GM12891 (cell line): ENCODE measurements around the gene EPB41.

ENCODE experiments used
- POLR2A ChIP-seq: IDR thresholded peaks from 2 replicates; pipeline ENCODE4 v1.6.1; 2011; ENCODE audit warnings: low read depth, low read length, control low read depth
- POLR2AphosphoS5 ChIP-seq: IDR thresholded peaks from 2 replicates; pipeline ENCODE4 v1.6.1; 2011; ENCODE audit warnings: low read depth, low read length, control low read depth
- SPI1 ChIP-seq: IDR thresholded peaks from 2 replicates; pipeline ENCODE4 v1.6.1; 2011; ENCODE audit warnings: low read depth, low read length, control low read depth
- TAF1 ChIP-seq: IDR thresholded peaks from 2 replicates; pipeline ENCODE4 v1.6.1; 2011; ENCODE audit warnings: low read depth, low read length, control low read depth

- TF ChIP-seq POLR2AphosphoS5 (no peak), POLR2A (no peak), SPI1 (no peak), TAF1 (no peak)
Observed at GRCh38 chr1:28910379-28911115, 3.8 kb upstream of the EPB41 start.
